Liver (tissue), 9 donors: ENCODE data around the gene TFF2. TPM values are rescaled to one million over a fixed set of nuclear protein-coding genes. Genes with fewer than 3 reads are reported as not detected.

Experiments
- DNase-seq: peaks from one replicate; pipeline ENCODE4 v3.0.0-alpha.2; 2017; ENCODE audit warnings: low spot score
- H3K27ac ChIP-seq, 2 donors: one replicate each; pipeline ENCODE4 v1.7.0; 2013; ENCODE audit warnings: inconsistent platforms in 2 of 2, low read length in 2 of 2, control low read depth in 1 of 2, low read depth in 1 of 2, mild to moderate bottlenecking in 1 of 2
- H3K27me3 ChIP-seq, 4 donors: one replicate each; pipeline versions ENCODE4 v1.6.1 to v1.7.0; 2013; ENCODE audit warnings: low read length in 3 of 4, inconsistent platforms in 1 of 4, mild to moderate bottlenecking in 1 of 4, moderate library complexity in 1 of 4; ENCODE audit not compliant: control insufficient read depth in 4 of 4, insufficient read depth in 4 of 4
- H3K36me3 ChIP-seq, 4 donors: one replicate each; pipeline versions ENCODE4 v1.6.1 to v1.7.0; 2013; ENCODE audit warnings: low read length in 3 of 4, mild to moderate bottlenecking in 3 of 4, low read depth in 1 of 4, moderate library complexity in 1 of 4; ENCODE audit not compliant: control insufficient read depth in 4 of 4, insufficient read depth in 3 of 4
- H3K4me1 ChIP-seq, 4 donors: one replicate each; pipeline versions ENCODE4 v1.6.1 to v1.7.0; 2013; ENCODE audit warnings: low read length in 3 of 4, mild to moderate bottlenecking in 3 of 4, moderate library complexity in 1 of 4; ENCODE audit not compliant: control insufficient read depth in 4 of 4, insufficient read depth in 4 of 4
- H3K4me3 ChIP-seq, 3 donors: one replicate each; pipeline versions ENCODE4 v1.6.1 to v1.7.0; 2013; ENCODE audit warnings: low read length in 3 of 3, control low read depth in 1 of 3, low read depth in 1 of 3, mild to moderate bottlenecking in 1 of 3
- H3K9ac ChIP-seq, 2 donors: one replicate each; pipeline ENCODE4 v1.7.0; 2013; ENCODE audit warnings: low read length in 2 of 2, mild to moderate bottlenecking in 2 of 2, moderate library complexity in 2 of 2, control low read depth in 1 of 2, low read depth in 1 of 2
- H3K9me3 ChIP-seq, 4 donors: one replicate each; pipeline versions ENCODE4 v1.6.1 to v1.7.0; 2013; ENCODE audit warnings: low read length in 3 of 4; ENCODE audit not compliant: control insufficient read depth in 4 of 4
- FOXA1 ChIP-seq: IDR thresholded peaks from 2 replicates; pipeline ENCODE4 v1.6.1; 2016; ENCODE audit warnings: antibody characterized with exemption
- FOXA2 ChIP-seq: IDR thresholded peaks from 2 replicates; pipeline ENCODE4 v1.6.1; 2016; ENCODE audit warnings: antibody characterized with exemption
- GABPA ChIP-seq, 2 donors: IDR thresholded peaks in 1 of 2; conservative IDR thresholded peaks in 1 of 2; 2 replicates each; pipeline ENCODE4 v1.6.1; 2016; ENCODE audit warnings: antibody characterized with exemption in 2 of 2, mild to moderate bottlenecking in 1 of 2, moderate library complexity in 1 of 2
- HNF4A ChIP-seq, 2 donors: conservative IDR thresholded peaks; 2 replicates each; pipeline ENCODE4 v1.6.1; 2016; ENCODE audit warnings: antibody characterized with exemption in 2 of 2, mild to moderate bottlenecking in 2 of 2
- HNF4G ChIP-seq: IDR thresholded peaks from 2 replicates; pipeline ENCODE4 v1.6.1; 2016; ENCODE audit warnings: antibody characterized with exemption
- JUND ChIP-seq, 2 donors: IDR thresholded peaks; 2 replicates each; pipeline ENCODE4 v1.6.1; 2016; ENCODE audit warnings: antibody characterized with exemption in 2 of 2
- NR2F2 ChIP-seq: IDR thresholded peaks from 2 replicates; pipeline ENCODE4 v1.6.1; 2016; ENCODE audit warnings: antibody characterized with exemption
- RAD21 ChIP-seq, 2 donors: IDR thresholded peaks; 2 replicates each; pipeline ENCODE4 v1.6.1; 2016; ENCODE audit warnings: antibody characterized with exemption in 2 of 2, mild to moderate bottlenecking in 2 of 2
- RXRA ChIP-seq, 2 donors: IDR thresholded peaks; 2 replicates each; pipeline ENCODE4 v1.6.1; 2017 to 2018; ENCODE audit warnings: antibody characterized with exemption in 2 of 2, mild to moderate bottlenecking in 1 of 2
- SP1 ChIP-seq: IDR thresholded peaks from 2 replicates; pipeline ENCODE4 v1.6.1; 2018; ENCODE audit warnings: antibody characterized with exemption, mild to moderate bottlenecking
- TAF1 ChIP-seq: conservative IDR thresholded peaks from 2 replicates; pipeline ENCODE4 v1.6.1; 2016; ENCODE audit warnings: antibody characterized with exemption, mild to moderate bottlenecking
- YY1 ChIP-seq: IDR thresholded peaks from 2 replicates; pipeline ENCODE4 v1.6.1; 2016; ENCODE audit warnings: antibody characterized with exemption, mild to moderate bottlenecking
- WGBS: extraction: QIAGEN DNeasy Blood & Tissue Kit; methylation state at CpG from one replicate; pipeline ENCODE4 v1.1.7; 2013; 5-methylcytosine and 5-hydroxymethylcytosine counted together
- polyA plus RNA-seq, 2 donors: library from polyadenylated mRNA; stranded (reverse) in 1 of 2; unstranded in 1 of 2; fragments of 200-250 nt in 1 of 2; fragments of >200 nt in 1 of 2; fragmentation: Nextera tagmentation in 1 of 2; extraction: Ambion mirVana in 1 of 2; gene quantifications; one replicate each; pipeline versions ENCODE4 v1.2.1 to v1.2.3, GENCODE V29; 2013 to 2015
- total RNA-seq, 2 donors: library from RNA; depleted of rRNA; stranded (reverse); fragments of >200 nt; gene quantifications; one replicate each; pipeline ENCODE4 v1.2.3, GENCODE V29; 2014
- TF ChIP-seq, protein P1 (sequence below): IDR thresholded peaks from 2 replicates; pipeline ENCODE4 v1.6.1; 2016; ENCODE audit warnings: antibody characterized with exemption
- TF ChIP-seq, protein P2 (sequence below): IDR thresholded peaks from 2 replicates; pipeline ENCODE4 v1.6.1; 2016; ENCODE audit warnings: antibody characterized with exemption, mild to moderate bottlenecking
- TF ChIP-seq, protein P3 (sequence below): IDR thresholded peaks from 2 replicates; pipeline ENCODE4 v1.6.1; 2016; ENCODE audit warnings: antibody characterized with exemption
- TF ChIP-seq, protein P4 (sequence below): IDR thresholded peaks from 2 replicates; pipeline ENCODE4 v1.6.1; 2016; ENCODE audit warnings: antibody characterized with exemption
- TF ChIP-seq, protein P5 (sequence below): fragments of 150-350 bp; IDR thresholded peaks from 2 replicates; pipeline ENCODE4 v1.5.1; 2017; ENCODE audit warnings: improper control_type of control experiment, low read depth, low read length; ENCODE audit not compliant: missing input control
- donor health status: healthy.
- donor health status: healthy.
- donor health status: healthy.
- donor health status: healthy.
- donor health status: healthy.

TFF2 gene
- total and polyA plus RNA-seq, 4 donors, result 1.0 TPM; not detected in 3

DNA sequence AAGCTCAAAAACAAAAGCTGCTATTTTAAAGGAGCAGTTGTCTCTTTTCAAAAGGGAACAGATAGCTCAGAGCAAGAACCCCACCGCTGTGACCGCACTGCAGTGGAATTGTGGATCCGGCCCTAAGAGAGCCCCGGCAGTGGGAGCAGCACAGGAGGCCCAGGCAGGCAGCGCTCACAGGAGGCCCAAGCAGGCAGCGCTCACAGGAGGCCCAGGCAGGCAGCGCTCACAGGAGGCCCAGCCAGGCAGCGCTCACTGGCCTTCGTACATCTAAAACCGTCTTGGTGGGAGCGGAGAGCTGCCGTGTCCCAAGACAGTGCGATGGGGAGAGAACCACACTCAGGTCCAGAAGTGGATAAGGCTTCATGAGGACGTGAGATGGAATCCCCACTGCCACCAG lies 39.6 kb downstream of the TFF2 start (continued):
- TF ChIP-seq, protein P1, sequence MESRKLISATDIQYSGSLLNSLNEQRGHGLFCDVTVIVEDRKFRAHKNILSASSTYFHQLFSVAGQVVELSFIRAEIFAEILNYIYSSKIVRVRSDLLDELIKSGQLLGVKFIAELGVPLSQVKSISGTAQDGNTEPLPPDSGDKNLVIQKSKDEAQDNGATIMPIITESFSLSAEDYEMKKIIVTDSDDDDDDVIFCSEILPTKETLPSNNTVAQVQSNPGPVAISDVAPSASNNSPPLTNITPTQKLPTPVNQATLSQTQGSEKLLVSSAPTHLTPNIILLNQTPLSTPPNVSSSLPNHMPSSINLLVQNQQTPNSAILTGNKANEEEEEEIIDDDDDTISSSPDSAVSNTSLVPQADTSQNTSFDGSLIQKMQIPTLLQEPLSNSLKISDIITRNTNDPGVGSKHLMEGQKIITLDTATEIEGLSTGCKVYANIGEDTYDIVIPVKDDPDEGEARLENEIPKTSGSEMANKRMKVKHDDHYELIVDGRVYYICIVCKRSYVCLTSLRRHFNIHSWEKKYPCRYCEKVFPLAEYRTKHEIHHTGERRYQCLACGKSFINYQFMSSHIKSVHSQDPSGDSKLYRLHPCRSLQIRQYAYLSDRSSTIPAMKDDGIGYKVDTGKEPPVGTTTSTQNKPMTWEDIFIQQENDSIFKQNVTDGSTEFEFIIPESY, result no peak
- TF ChIP-seq HNF4A (conservative IDR thresholded peaks at IDR 0.05), result no peak

DNA sequence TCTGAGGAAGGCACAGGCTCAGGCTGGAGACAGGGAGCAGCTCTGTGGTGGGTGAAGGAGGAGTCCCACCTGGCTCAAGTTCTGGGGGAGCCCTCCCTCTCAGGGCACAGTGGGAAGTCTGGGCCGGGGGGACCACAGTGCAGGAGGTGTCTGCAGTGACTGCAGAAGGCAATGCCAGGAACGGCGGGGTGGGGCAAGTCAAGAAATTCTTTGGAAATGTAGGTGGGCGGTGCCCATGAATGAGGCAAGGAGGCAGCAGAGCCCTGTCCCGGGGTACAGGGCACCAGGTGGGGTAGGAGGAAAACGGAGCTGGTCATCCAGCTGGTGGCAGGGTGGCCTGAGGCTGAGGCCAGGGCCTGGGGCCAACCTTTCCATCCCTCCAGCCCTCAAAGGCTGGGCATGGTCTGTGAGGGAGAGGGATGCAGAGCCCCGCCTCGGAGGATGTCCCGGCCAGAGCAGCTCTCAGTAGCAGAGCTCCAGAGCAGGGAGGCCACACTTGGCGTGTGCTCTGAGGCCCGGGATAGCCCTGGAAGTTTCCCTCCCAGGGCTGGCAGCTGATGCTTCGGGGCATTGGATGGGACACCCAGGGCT lies 40.3 kb downstream of the TFF2 start:
- no peaks in the 10 kb centered on the region for H3K9me3 ChIP-seq
- H3K27me3 ChIP-seq, result peaks cover 0 to 4% (median 3%) of the 10 kb centered on the region in 4 donors
- TF ChIP-seq HNF4A (conservative IDR thresholded peaks at IDR 0.05) (no peak), RXRA (IDR thresholded peaks at IDR 0.05) (no peak), FOXA1 (no peak), GABPA (IDR thresholded peaks at IDR 0.05 in 1 of 2, conservative IDR thresholded peaks at IDR 0.05 in 1 of 2) (no peak), HNF4G (no peak), SP1 (no peak), TAF1 (no peak), JUND (IDR thresholded peaks at IDR 0.05) (no peak), NR2F2 (no peak), RAD21 (IDR thresholded peaks at IDR 0.05) (no peak), YY1 (no peak), FOXA2 (no peak)
- TF ChIP-seq, protein P2, sequence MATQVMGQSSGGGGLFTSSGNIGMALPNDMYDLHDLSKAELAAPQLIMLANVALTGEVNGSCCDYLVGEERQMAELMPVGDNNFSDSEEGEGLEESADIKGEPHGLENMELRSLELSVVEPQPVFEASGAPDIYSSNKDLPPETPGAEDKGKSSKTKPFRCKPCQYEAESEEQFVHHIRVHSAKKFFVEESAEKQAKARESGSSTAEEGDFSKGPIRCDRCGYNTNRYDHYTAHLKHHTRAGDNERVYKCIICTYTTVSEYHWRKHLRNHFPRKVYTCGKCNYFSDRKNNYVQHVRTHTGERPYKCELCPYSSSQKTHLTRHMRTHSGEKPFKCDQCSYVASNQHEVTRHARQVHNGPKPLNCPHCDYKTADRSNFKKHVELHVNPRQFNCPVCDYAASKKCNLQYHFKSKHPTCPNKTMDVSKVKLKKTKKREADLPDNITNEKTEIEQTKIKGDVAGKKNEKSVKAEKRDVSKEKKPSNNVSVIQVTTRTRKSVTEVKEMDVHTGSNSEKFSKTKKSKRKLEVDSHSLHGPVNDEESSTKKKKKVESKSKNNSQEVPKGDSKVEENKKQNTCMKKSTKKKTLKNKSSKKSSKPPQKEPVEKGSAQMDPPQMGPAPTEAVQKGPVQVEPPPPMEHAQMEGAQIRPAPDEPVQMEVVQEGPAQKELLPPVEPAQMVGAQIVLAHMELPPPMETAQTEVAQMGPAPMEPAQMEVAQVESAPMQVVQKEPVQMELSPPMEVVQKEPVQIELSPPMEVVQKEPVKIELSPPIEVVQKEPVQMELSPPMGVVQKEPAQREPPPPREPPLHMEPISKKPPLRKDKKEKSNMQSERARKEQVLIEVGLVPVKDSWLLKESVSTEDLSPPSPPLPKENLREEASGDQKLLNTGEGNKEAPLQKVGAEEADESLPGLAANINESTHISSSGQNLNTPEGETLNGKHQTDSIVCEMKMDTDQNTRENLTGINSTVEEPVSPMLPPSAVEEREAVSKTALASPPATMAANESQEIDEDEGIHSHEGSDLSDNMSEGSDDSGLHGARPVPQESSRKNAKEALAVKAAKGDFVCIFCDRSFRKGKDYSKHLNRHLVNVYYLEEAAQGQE, result no peak
- TF ChIP-seq, protein P3, sequence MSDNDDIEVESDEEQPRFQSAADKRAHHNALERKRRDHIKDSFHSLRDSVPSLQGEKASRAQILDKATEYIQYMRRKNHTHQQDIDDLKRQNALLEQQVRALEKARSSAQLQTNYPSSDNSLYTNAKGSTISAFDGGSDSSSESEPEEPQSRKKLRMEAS, result no peak
- TF ChIP-seq, protein P4, sequence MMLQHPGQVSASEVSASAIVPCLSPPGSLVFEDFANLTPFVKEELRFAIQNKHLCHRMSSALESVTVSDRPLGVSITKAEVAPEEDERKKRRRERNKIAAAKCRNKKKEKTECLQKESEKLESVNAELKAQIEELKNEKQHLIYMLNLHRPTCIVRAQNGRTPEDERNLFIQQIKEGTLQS, result no peak
- TF ChIP-seq, protein P1, result no peak
- TF ChIP-seq, protein P5, sequence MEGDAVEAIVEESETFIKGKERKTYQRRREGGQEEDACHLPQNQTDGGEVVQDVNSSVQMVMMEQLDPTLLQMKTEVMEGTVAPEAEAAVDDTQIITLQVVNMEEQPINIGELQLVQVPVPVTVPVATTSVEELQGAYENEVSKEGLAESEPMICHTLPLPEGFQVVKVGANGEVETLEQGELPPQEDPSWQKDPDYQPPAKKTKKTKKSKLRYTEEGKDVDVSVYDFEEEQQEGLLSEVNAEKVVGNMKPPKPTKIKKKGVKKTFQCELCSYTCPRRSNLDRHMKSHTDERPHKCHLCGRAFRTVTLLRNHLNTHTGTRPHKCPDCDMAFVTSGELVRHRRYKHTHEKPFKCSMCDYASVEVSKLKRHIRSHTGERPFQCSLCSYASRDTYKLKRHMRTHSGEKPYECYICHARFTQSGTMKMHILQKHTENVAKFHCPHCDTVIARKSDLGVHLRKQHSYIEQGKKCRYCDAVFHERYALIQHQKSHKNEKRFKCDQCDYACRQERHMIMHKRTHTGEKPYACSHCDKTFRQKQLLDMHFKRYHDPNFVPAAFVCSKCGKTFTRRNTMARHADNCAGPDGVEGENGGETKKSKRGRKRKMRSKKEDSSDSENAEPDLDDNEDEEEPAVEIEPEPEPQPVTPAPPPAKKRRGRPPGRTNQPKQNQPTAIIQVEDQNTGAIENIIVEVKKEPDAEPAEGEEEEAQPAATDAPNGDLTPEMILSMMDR, result no peak
- H3K36me3 ChIP-seq, result no peaks in the 10 kb centered on the region
- H3K27ac ChIP-seq, result no peak overlapping the region
- DNase-seq, result no peak
- H3K4me3 ChIP-seq, result no peak overlapping the region
- 89% methylated on average over 12 of the region's 12 CpGs for WGBS
- H3K4me1 ChIP-seq, result peaks cover 0 to 2% (median 0%) of the 10 kb centered on the region in 4 donors
- no peak overlapping the region for H3K9ac ChIP-seq
